Loucy (cell line): Measurements from ENCODE around the gene RABAC1.

ENCODE experiments used
- H2AFZ ChIP-seq: fragments of 200-600 bp; sonication (generic); 2 replicates; pipeline ENCODE4 v1.6.0; 2016; ENCODE audit warnings: antibody characterized with exemption, mild to moderate bottlenecking, low read length, moderate library complexity
- H3F3A ChIP-seq: fragments of 200-600 bp; 2 replicates; pipeline ENCODE4 v1.6.0; 2016; ENCODE audit warnings: antibody characterized with exemption, low read depth, mild to moderate bottlenecking
- H3K27me3 ChIP-seq: fragments of 200-600 bp; sonication (generic); 2 replicates; pipeline ENCODE4 v1.6.1; 2014; ENCODE audit warnings: low read length, mild to moderate bottlenecking; ENCODE audit not compliant: insufficient read depth, poor library complexity, severe bottlenecking
- H3K36me3 ChIP-seq: fragments of 200-600 bp; sonication (generic); 2 replicates; pipeline ENCODE4 v1.6.1; 2016; ENCODE audit warnings: low read length; ENCODE audit not compliant: insufficient read depth
- H3K4me1 ChIP-seq: fragments of 200-600 bp; sonication (generic); 2 replicates; pipeline ENCODE4 v1.5.1; 2014; ENCODE audit warnings: low read length, mild to moderate bottlenecking; ENCODE audit not compliant: insufficient read depth, poor library complexity, severe bottlenecking
- H3K4me2 ChIP-seq: fragments of 200-600 bp; sonication (generic); 2 replicates; pipeline ENCODE4 v1.6.0; 2014; ENCODE audit warnings: antibody characterized with exemption, low read length, low read depth, mild to moderate bottlenecking; ENCODE audit not compliant: poor library complexity, severe bottlenecking
- H3K4me3 ChIP-seq: fragments of 200-600 bp; sonication (generic); 2 replicates; pipeline ENCODE4 v1.5.1; 2014; ENCODE audit warnings: low read length, mild to moderate bottlenecking, mixed read lengths; ENCODE audit not compliant: poor library complexity, severe bottlenecking
- H3K79me2 ChIP-seq: fragments of 200-600 bp; sonication (generic); 2 replicates; pipeline ENCODE4 v1.6.1; 2014; ENCODE audit warnings: low read length; ENCODE audit not compliant: insufficient read depth
- H3K9ac ChIP-seq: fragments of 200-600 bp; sonication (generic); 2 replicates; pipeline ENCODE4 v1.6.0; 2014; ENCODE audit warnings: mild to moderate bottlenecking, low read depth, low read length, moderate library complexity; ENCODE audit not compliant: poor library complexity, severe bottlenecking
- H3K9me2 ChIP-seq: fragments of 200-600 bp; sonication (generic); replicated peaks from 2 replicates; pipeline ENCODE4 v1.6.1; 2016; ENCODE audit warnings: low read depth, low read length, mixed read lengths
- H3K9me3 ChIP-seq: fragments of 200-600 bp; sonication (generic); 2 replicates; pipeline ENCODE4 v1.6.1; 2014; ENCODE audit warnings: mild to moderate bottlenecking, antibody characterized with exemption, low read length, low read depth; ENCODE audit not compliant: insufficient read depth
- H4K20me1 ChIP-seq: fragments of 200-600 bp; sonication (generic); 2 replicates; pipeline ENCODE4 v1.6.0; 2014; ENCODE audit warnings: antibody characterized with exemption, low read length, mild to moderate bottlenecking; ENCODE audit not compliant: insufficient read depth, poor library complexity, severe bottlenecking
- EZH2phosphoT487 ChIP-seq: fragments of 200-600 bp; IDR thresholded peaks from 2 replicates; pipeline ENCODE4 v1.6.1; 2018; ENCODE audit warnings: antibody characterized with exemption, mild to moderate bottlenecking, moderate library complexity, borderline replicate concordance
- TF ChIP-seq, protein P1 (sequence below): fragments of 200-600 bp; sonication (generic); conservative IDR thresholded peaks from 2 replicates; pipeline ENCODE4 v1.5.1; 2014; ENCODE audit warnings: mild to moderate bottlenecking, antibody characterized with exemption, low read length

The RABAC1 gene

GRCh38 chr19:41947091-41947490 is 12.0 kb downstream of the RABAC1 start:
- no peak overlapping the region for H3K9ac ChIP-seq
- TF ChIP-seq, protein P1, sequence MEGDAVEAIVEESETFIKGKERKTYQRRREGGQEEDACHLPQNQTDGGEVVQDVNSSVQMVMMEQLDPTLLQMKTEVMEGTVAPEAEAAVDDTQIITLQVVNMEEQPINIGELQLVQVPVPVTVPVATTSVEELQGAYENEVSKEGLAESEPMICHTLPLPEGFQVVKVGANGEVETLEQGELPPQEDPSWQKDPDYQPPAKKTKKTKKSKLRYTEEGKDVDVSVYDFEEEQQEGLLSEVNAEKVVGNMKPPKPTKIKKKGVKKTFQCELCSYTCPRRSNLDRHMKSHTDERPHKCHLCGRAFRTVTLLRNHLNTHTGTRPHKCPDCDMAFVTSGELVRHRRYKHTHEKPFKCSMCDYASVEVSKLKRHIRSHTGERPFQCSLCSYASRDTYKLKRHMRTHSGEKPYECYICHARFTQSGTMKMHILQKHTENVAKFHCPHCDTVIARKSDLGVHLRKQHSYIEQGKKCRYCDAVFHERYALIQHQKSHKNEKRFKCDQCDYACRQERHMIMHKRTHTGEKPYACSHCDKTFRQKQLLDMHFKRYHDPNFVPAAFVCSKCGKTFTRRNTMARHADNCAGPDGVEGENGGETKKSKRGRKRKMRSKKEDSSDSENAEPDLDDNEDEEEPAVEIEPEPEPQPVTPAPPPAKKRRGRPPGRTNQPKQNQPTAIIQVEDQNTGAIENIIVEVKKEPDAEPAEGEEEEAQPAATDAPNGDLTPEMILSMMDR: no peak
- no peak for TF ChIP-seq EZH2phosphoT487

DNA sequence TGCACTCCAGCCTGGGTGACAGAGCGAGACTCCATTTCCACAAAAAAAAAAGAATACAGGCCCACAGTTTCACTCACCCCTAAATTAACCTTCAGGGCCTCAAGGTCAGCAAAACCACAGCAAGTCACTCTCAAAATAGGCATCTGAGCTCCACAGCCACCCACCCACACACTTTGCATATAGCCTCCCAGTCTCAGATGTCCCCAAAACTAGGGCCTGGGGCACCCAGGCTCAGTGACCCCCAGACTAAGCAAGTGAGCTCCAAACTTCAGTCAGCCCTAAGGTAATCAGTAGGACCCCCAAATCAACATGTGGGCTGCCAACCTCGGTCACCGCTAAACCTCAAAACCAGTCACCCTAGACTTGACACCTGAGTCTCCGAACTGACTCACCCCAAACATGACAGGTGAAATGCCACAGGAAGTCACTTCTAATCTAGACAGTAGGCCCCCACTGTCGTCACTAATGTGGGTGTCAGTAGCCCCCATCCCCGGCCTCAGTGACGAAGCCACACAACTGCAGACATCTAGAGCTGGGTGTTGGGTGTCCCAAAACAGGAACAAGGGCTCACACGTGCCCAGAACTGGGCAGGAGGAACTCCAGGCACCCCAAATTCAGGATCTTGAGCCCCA is 13.9 kb downstream of the RABAC1 start:
- no peak overlapping the region for H2AFZ ChIP-seq
- TF ChIP-seq, protein P1: no peak
- no peak for TF ChIP-seq EZH2phosphoT487
- no peak overlapping the region for H3K9ac ChIP-seq
- no peaks in the 10 kb centered on the region for H3K36me3 ChIP-seq
- no peak overlapping the region for H3K4me2 ChIP-seq
- no peak overlapping the region for H3K4me3 ChIP-seq
- no peaks in the 10 kb centered on the region for H3K9me2 ChIP-seq
- H3F3A ChIP-seq: no peaks in the 10 kb centered on the region
- no peaks in the 10 kb centered on the region for H3K4me1 ChIP-seq
- H3K79me2 ChIP-seq: no peaks in the 10 kb centered on the region
- H4K20me1 ChIP-seq: no peaks in the 10 kb centered on the region
- no peaks in the 10 kb centered on the region for H3K9me3 ChIP-seq
- H3K27me3 ChIP-seq: no peaks in the 10 kb centered on the region

More at GRCh38 chr19:41947091-41947490, 12.0 kb downstream of the RABAC1 start:
- Histone ChIP-seq H3K9me2 (no peaks in the 10 kb centered on the region), H3K4me2 (no peak overlapping the region), H3F3A (no peaks in the 10 kb centered on the region), H3K79me2 (no peaks in the 10 kb centered on the region), H3K27me3 (no peaks in the 10 kb centered on the region), H4K20me1 (no peaks in the 10 kb centered on the region), H3K4me3 (no peak overlapping the region), H2AFZ (no peak overlapping the region), H3K9me3 (no peaks in the 10 kb centered on the region), H3K36me3 (no peaks in the 10 kb centered on the region), H3K4me1 (no peaks in the 10 kb centered on the region)

DNA sequence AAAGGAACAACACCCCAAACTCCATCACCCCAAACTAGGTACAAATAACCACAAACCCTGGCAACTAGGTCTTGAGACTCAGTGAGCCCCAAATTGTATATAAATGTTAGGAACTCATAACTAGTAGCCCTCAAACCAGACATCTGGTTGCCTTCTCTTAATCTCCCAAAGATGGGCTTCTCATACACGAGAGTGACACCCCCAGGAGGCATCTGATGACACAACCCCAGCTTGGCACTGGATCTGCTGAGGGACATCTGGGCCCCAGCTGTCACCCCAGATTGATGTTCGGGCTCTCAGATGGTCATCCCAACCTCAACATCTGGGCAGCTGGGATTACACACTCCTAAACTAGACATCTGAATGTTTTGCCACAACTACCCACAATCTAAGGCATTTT is 14.8 kb downstream of the RABAC1 start:
- Histone ChIP-seq H2AFZ (no peak overlapping the region), H3K9me2 (no peaks in the 10 kb centered on the region), H3K4me2 (no peak overlapping the region), H4K20me1 (no peaks in the 10 kb centered on the region), H3K4me1 (no peaks in the 10 kb centered on the region), H3K36me3 (no peaks in the 10 kb centered on the region), H3K79me2 (no peaks in the 10 kb centered on the region), H3K9me3 (no peaks in the 10 kb centered on the region), H3K9ac (no peak overlapping the region), H3K27me3 (no peaks in the 10 kb centered on the region), H3F3A (no peaks in the 10 kb centered on the region), H3K4me3 (no peak overlapping the region)
- TF ChIP-seq EZH2phosphoT487: no peak
- TF ChIP-seq, protein P1: no peak
